Kidney epithelial cell (primary cell): ENCODE data around the gene XAGE3. TPM values are rescaled to one million over a fixed set of nuclear protein-coding genes. Genes with fewer than 3 reads are reported as not detected.

Experiments
- DNase-seq: peaks from one replicate; pipeline ENCODE4 v3.0.0-alpha.2; 2010; ENCODE audit warnings: low read depth
- H3K27me3 ChIP-seq: 2 replicates; pipeline ENCODE4 v1.6.0; 2011; ENCODE audit warnings: low read length; ENCODE audit not compliant: control insufficient read depth, insufficient read depth
- H3K36me3 ChIP-seq: 2 replicates; pipeline ENCODE4 v1.5.1; 2011; ENCODE audit warnings: low read length; ENCODE audit not compliant: control insufficient read depth, insufficient read depth
- H3K4me3 ChIP-seq: 2 replicates; pipeline ENCODE4 v1.5.1; 2011; ENCODE audit warnings: low read depth, mild to moderate bottlenecking, control low read depth, low read length
- total RNA-seq: library from RNA; depleted of rRNA; stranded (reverse); fragments of >200 nt; gene quantifications from 2 replicates; pipeline ENCODE4 v1.2.3, GENCODE V29; 2015
- TF ChIP-seq, protein P1 (sequence below): IDR thresholded peaks from 2 replicates; pipeline ENCODE4 v1.5.1; 2011; ENCODE audit warnings: mild to moderate bottlenecking, moderate library complexity, low read length, control low read depth, inconsistent platforms; ENCODE audit not compliant: insufficient read depth, poor library complexity, severe bottlenecking

XAGE3 gene
- total RNA-seq, 1 donor from 2014 or later: not detected

DNA sequence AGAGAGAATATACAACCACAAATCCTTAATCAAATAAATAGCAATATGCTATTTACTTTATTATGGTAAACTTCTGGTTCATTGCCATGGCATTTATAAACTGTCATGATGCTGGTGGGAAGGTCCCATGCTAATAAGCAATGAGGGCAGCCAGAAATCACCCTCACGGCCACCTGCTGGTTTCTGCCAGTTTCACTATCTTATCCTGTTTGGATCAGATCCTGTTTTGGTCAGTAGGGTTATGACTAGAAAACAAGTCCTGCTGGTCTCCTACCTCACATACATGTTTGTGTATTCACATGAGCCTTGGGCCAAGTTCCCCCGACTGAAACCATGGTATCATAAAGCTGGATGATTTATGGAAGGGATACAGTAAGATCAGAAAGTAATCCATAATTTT is 28.7 kb downstream of the XAGE3 start:
- no peak for DNase-seq
- Histone ChIP-seq H3K27me3 (no peaks in the 10 kb centered on the region), H3K36me3 (no peaks in the 10 kb centered on the region), H3K4me3 (no peak overlapping the region)
- TF ChIP-seq, protein P1, sequence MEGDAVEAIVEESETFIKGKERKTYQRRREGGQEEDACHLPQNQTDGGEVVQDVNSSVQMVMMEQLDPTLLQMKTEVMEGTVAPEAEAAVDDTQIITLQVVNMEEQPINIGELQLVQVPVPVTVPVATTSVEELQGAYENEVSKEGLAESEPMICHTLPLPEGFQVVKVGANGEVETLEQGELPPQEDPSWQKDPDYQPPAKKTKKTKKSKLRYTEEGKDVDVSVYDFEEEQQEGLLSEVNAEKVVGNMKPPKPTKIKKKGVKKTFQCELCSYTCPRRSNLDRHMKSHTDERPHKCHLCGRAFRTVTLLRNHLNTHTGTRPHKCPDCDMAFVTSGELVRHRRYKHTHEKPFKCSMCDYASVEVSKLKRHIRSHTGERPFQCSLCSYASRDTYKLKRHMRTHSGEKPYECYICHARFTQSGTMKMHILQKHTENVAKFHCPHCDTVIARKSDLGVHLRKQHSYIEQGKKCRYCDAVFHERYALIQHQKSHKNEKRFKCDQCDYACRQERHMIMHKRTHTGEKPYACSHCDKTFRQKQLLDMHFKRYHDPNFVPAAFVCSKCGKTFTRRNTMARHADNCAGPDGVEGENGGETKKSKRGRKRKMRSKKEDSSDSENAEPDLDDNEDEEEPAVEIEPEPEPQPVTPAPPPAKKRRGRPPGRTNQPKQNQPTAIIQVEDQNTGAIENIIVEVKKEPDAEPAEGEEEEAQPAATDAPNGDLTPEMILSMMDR: no peak

DNA sequence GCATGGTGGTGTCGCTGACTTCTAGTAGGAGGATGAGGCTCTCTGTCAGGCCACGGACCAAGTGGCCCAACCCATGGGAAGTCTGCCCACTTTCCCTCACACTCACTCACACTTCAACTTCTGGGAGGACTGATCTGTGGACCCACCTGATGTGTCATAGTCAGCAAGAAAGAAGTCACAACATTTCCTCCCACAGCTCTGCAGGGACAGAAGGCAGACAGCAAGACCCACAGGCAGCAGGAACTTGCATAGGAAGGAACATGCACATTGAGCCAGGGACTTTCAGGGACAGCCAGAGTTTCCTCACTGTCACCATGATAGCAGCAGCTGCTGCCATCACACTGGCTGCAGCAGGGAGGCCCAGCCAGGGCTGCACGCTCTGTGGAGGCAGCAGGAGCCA is 37.3 kb downstream of the XAGE3 start:
- H3K36me3 ChIP-seq: no peaks in the 10 kb centered on the region
- TF ChIP-seq, protein P1: no peak
- no peak for DNase-seq
- H3K4me3 ChIP-seq: no peak overlapping the region
- no peaks in the 10 kb centered on the region for H3K27me3 ChIP-seq

DNA sequence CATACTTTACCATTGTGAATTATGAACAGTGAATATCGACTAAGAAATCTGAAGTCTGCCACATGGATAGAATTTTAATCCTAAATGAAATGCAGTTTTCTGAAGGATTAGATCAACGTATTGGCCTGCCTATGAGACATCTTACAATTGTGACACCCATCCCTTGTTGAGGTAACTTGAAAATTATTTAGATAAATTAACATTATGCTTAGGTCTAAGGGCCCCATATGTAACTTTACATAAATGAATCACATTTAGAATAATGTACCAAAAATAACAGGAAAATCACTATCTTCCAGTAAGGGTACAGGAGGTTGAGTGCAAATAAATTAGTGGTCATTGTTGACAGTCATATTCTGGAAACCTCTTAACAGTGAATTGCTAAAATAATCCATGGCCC is 43.3 kb downstream of the XAGE3 start:
- no peaks in the 10 kb centered on the region for H3K36me3 ChIP-seq
- TF ChIP-seq, protein P1: no peak
- H3K27me3 ChIP-seq: no peaks in the 10 kb centered on the region
- H3K4me3 ChIP-seq: no peak overlapping the region
- no peak for DNase-seq

DNA sequence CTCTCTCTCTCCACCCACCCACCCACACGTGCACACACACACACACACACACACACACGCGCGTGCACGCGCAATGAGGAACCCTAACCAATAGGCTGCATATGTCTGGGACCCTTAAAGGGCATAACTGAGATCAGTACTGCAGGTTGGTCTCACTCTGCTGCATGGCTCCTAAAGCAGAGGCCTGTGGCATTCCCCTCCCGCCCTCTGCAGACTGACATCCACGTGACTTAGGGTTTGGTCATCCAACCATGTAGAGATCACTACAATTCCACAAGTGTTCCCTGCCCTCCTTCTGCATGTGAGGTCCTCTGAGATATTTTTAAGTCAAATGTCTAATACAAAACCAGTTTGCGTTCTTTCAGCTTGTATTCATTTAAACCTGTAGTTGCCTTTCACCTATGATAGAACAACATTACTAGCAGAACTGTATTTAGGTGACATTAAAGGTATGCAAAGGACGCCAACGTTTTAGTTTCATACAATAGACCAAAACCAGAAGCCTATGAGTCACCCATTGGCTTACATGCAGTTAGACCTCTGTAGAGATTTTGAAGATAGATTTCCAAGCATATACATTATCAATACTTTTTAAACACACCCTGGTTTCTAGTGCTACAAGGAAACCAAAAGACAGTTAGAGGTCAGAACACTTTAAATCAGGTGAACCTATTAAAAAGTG is 46.7 kb downstream of the XAGE3 start:
- no peak for DNase-seq

DNA sequence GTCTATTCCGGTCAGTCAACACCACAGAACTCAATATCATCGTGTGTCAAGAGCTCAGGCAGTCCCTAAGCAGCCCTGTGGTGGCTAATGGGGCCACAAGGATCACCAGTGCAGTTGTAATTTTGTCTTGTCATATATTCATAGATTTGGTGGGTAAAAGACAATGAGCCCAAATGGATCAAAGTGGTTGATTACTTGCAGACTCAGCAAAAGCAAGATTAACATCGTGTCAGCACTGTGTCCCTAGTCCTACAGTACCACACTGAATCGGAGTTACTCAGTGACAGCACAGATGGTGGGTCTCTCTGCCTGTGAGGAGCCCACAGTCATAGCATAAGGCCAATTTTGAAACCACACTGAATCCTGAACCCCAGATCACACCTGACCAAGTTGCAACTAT is 48.1 kb downstream of the XAGE3 start:
- TF ChIP-seq, protein P1: no peak
- no peaks in the 10 kb centered on the region for H3K27me3 ChIP-seq
- no peak for DNase-seq
- no peak overlapping the region for H3K4me3 ChIP-seq
- H3K36me3 ChIP-seq: no peaks in the 10 kb centered on the region

More for the DNA sequence above, 46.7 kb downstream of the XAGE3 start:
- TF ChIP-seq, protein P1: no peak
- H3K4me3 ChIP-seq: no peak overlapping the region
- H3K36me3 ChIP-seq: no peaks in the 10 kb centered on the region
- no peaks in the 10 kb centered on the region for H3K27me3 ChIP-seq

Other genes starting within 250 kb of the XAGE3 start
- gene SSX7, start 213.2 kb downstream of the XAGE3 start, total RNA-seq: not detected in 2 replicates
- not detected in 2 replicates for gene SSX2, start 160.9 kb downstream of the XAGE3 start, total RNA-seq
- not detected in 2 replicates for gene SSX2B, start 116.8 kb downstream of the XAGE3 start, total RNA-seq
- 0.14 TPM in 1 of 2 replicates, not detected in the other for gene SPANXN5, start 70.7 kb downstream of the XAGE3 start, total RNA-seq
- not detected in 2 replicates for gene XAGE5, start 56.8 kb downstream of the XAGE3 start, total RNA-seq
- 13.1 and 18.6 TPM in 2 replicates for gene FAM156B, start 29.2 kb upstream of the XAGE3 start, total RNA-seq
- gene FAM156A, start 90.4 kb upstream of the XAGE3 start, total RNA-seq: 3.9 and 7.2 TPM in 2 replicates
- gene GPR173, start 180.7 kb upstream of the XAGE3 start, total RNA-seq: 4.8 and 6.4 TPM in 2 replicates
- 8.7 and 10.3 TPM in 2 replicates for gene TSPYL2, start 214.3 kb upstream of the XAGE3 start, total RNA-seq
- 2.9 and 5.0 TPM in 2 replicates for gene KANTR, start 226.1 kb upstream of the XAGE3 start, total RNA-seq